HEK293 (cell line): Measurements from ENCODE around the gene RDH5.

Experiments used
- BCL11A ChIP-seq: fragments of 450-650 bp; formaldehyde crosslinking; IDR thresholded peaks from 2 replicates; pipeline ENCODE4 v1.5.1; 2016; ENCODE audit warnings: low read depth, missing biosample characterization, missing genetic modification characterization
- CTCF ChIP-seq: fragments of 450-650 bp; formaldehyde crosslinking; IDR thresholded peaks from 2 replicates; pipeline ENCODE4 v1.5.1; 2016; ENCODE audit warnings: missing biosample characterization, missing genetic modification characterization
- HOXA7 ChIP-seq: sonication (generic); formaldehyde crosslinking; IDR thresholded peaks from 2 replicates; pipeline ENCODE4 v1.8.1; 2022; ENCODE audit warnings: missing genetic modification reagents, borderline replicate concordance
- ZNF174 ChIP-seq: fragments of 450-650 bp; formaldehyde crosslinking; IDR thresholded peaks from 2 replicates; pipeline ENCODE4 v1.5.0; 2017; ENCODE audit warnings: missing biosample characterization, mild to moderate bottlenecking, missing genetic modification characterization
- ZNF37A ChIP-seq: fragments of 450-650 bp; IDR thresholded peaks from 2 replicates; pipeline ENCODE4 v1.5.1; 2018; ENCODE audit warnings: missing biosample characterization, missing genetic modification characterization
- ZNF394 ChIP-seq: fragments of 450-650 bp; formaldehyde crosslinking; IDR thresholded peaks from 2 replicates; pipeline ENCODE4 v1.5.1; 2016; ENCODE audit warnings: missing biosample characterization, missing genetic modification characterization, mild to moderate bottlenecking, moderate library complexity, borderline replicate concordance
- ZNF76 ChIP-seq: fragments of 450-650 bp; formaldehyde crosslinking; IDR thresholded peaks from 2 replicates; pipeline ENCODE4; 2016; ENCODE audit warnings: low read depth, missing biosample characterization, missing genetic modification characterization, borderline replicate concordance

GRCh38 chr12:55762646-55763045 lies 42.5 kb downstream of the RDH5 start:
- TF ChIP-seq CTCF (tag by site-specific recombination) (no peak), HOXA7 (no peak), ZNF37A (tag by site-specific recombination) (no peak), ZNF394 (tag by site-specific recombination) (no peak), BCL11A (tag by site-specific recombination) (no peak), ZNF174 (tag by site-specific recombination) (no peak), ZNF76 (tag by site-specific recombination) (no peak)
